HUES64 (cell line): ENCODE measurements around the gene CUEDC1.

ENCODE experiments used
- H3K27ac ChIP-seq: 2 replicates; pipeline ENCODE4 v1.7.0; 2013; ENCODE audit warnings: low read depth, low read length, inconsistent platforms
- H3K27me3 ChIP-seq: 2 replicates; pipeline ENCODE4 v1.6.1; 2013; ENCODE audit warnings: mild to moderate bottlenecking, low read length; ENCODE audit not compliant: insufficient read depth
- H3K36me3 ChIP-seq: 2 replicates; pipeline ENCODE4 v1.6.1; 2013; ENCODE audit warnings: mild to moderate bottlenecking, low read length; ENCODE audit not compliant: insufficient read depth
- H3K4me1 ChIP-seq: 2 replicates; pipeline ENCODE4 v1.6.1; 2013; ENCODE audit warnings: mild to moderate bottlenecking, low read length, moderate library complexity; ENCODE audit not compliant: insufficient read depth
- H3K4me3 ChIP-seq: 2 replicates; pipeline ENCODE4 v1.5.1; 2013; ENCODE audit warnings: mild to moderate bottlenecking, low read length, moderate library complexity
- H3K9ac ChIP-seq: 2 replicates; pipeline ENCODE4 v1.6.1; 2013; ENCODE audit warnings: mild to moderate bottlenecking, low read depth, low read length
- H3K9me3 ChIP-seq: 2 replicates; pipeline ENCODE4 v1.6.1; 2013; ENCODE audit warnings: low read depth, low read length; ENCODE audit not compliant: insufficient read depth
- WGBS: fragments of 150-250, 120-280 bp; methylation state at CpG from one replicate; pipeline ENCODE4 v1.1.7; 2013; ENCODE audit warnings: missing lambda C conversion rate; 5-methylcytosine and 5-hydroxymethylcytosine counted together

Gene CUEDC1

DNA sequence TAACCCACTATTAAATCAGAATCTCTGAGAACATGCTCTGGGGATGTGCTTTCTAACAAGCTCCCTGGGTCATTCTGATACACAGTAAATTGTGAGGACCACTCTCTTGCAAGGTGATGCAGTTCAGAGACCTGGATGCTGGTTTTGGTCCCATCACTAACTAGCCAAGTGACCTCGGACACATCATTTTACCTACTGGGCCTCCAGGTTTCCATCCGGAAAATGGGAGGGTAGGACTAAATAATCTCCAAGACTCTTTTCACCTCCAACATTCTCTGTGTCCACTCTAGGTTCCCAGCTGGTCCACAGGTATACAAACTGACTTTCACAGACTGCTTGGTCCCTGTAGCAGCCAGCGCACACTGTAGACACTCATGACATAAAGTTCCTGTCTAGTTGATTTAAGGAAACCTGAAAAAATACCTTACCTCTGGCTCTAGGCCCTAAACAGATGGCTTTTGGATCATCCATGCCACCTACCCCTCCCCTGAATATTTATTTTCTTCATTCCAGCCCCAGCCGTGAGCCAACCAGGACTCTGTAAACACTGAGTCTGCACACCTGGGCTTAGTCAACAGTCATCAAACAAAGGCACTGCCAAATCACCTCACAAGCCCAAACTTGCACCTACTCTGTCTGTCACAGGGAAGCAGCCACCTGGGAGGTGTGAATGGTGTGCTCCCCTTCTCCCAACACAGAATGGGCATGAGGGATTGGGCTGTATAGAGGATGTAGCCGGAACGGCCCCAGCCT lies 54.0 kb downstream of the CUEDC1 start:
- Histone ChIP-seq H3K27ac (no peak overlapping the region), H3K9ac (no peak overlapping the region), H3K27me3 (no peaks in the 10 kb centered on the region), H3K9me3 (no peaks in the 10 kb centered on the region), H3K36me3 (no peaks in the 10 kb centered on the region), H3K4me3 (no peak overlapping the region), H3K4me1 (peaks cover 43% of the 10 kb centered on the region)
- 85% methylated on average over 6 of the region's 6 CpGs for WGBS

DNA sequence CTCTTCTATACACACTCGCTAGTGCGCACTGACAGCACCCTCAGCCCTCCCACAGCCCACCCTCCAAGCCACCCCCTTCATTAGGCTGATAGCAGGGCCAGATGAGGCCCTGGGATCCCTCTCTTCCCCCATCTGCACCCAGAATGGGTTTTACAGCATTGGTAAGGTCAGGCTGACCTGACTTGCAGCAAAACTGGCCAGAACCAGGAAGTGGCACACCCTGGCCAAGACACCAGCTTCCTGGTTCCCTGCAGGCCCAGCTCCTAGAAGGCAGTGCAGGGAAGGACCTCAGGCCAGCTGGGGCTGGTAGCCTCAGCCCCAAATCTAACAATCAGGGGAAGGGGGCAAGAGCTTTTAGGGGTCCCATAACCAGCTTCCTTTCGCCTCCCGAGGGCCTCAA lies 55.4 kb downstream of the CUEDC1 start:
- peaks cover 35% of the 10 kb centered on the region for H3K4me1 ChIP-seq
- no peak overlapping the region for H3K9ac ChIP-seq
- no peaks in the 10 kb centered on the region for H3K27me3 ChIP-seq
- 98% methylated on average over 4 of the region's 4 CpGs for WGBS
- no peaks in the 10 kb centered on the region for H3K9me3 ChIP-seq
- no peaks in the 10 kb centered on the region for H3K36me3 ChIP-seq
- H3K4me3 ChIP-seq, result no peak overlapping the region
- no peak overlapping the region for H3K27ac ChIP-seq

- Histone ChIP-seq H3K27me3 (no peaks in the 10 kb centered on the region), H3K36me3 (no peaks in the 10 kb centered on the region), H3K9me3 (no peaks in the 10 kb centered on the region), H3K9ac (no peak overlapping the region), H3K4me3 (no peak overlapping the region), H3K27ac (peak overlapping the region; percentile 51), H3K4me1 (peaks cover 30% of the 10 kb centered on the region)
- 79% methylated on average over 8 of the region's 8 CpGs for WGBS
Observed at GRCh38 chr17:57899391-57899790, 55.8 kb downstream of the CUEDC1 start.

DNA sequence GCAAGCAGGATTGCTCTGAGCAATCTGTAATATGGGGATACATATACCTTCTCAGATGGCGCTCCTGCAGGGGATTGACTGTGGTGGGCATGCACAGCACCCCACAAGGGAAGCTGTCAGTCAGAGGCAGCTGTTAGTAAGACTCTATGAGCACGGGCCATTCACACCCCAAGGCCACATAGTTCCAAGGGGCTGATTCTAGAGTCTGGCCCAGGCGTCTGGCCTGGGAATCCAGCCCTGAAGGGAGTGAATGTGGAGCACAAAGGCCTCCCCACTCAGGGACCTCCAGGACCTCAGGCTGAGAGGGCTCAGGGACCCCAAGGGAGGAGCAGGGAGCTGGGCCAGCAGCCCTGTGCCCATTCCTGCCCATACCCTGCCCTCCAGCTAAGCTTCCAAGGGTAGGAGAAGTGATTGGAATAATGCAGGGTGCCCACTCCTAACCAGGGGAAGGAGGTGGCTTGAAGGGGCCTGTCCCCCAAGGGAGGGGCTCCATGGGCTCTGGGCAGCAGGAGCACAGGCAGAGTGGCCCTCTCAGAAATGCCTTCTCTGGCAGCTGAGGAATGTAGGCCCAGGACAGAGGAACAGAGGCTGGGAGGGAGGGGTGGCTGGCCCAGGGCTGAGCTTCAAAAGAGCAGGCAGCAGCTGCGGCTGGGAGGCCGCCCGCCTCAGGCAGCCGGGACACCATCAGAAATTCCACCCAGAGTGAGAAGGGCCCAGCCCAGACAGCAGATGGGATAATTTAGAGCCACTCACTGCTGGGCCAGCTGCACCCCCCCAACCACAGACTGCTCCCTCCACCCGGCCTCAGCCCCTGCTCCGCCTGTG lies 56.5 kb downstream of the CUEDC1 start:
- Histone ChIP-seq H3K27me3 (no peaks in the 10 kb centered on the region), H3K4me3 (no peak overlapping the region), H3K27ac (peak overlapping the region; percentile 82), H3K9ac (peak overlapping the region; percentile 53; the same call in 1 of the 2 replicates), H3K9me3 (no peaks in the 10 kb centered on the region), H3K4me1 (peaks cover 25% of the 10 kb centered on the region), H3K36me3 (no peaks in the 10 kb centered on the region)
- WGBS, result 54% methylated on average over 9 of the region's 9 CpGs

- Histone ChIP-seq H3K4me3 (no peak overlapping the region), H3K4me1 (peaks cover 28% of the 10 kb centered on the region), H3K9me3 (no peaks in the 10 kb centered on the region), H3K27me3 (no peaks in the 10 kb centered on the region), H3K27ac (no peak overlapping the region), H3K36me3 (no peaks in the 10 kb centered on the region), H3K9ac (no peak overlapping the region)
- WGBS, result 93% methylated on average over 8 of the region's 8 CpGs
Observed at GRCh38 chr17:57895382-57896060, 59.7 kb downstream of the CUEDC1 start.

GRCh38 chr17:57894848-57895247 lies 60.4 kb downstream of the CUEDC1 start:
- 85% methylated on average over 1 of the region's 1 CpG for WGBS
- Histone ChIP-seq H3K36me3 (no peaks in the 10 kb centered on the region), H3K27ac (no peak overlapping the region), H3K27me3 (no peaks in the 10 kb centered on the region), H3K9me3 (no peaks in the 10 kb centered on the region), H3K4me1 (peaks cover 28% of the 10 kb centered on the region), H3K9ac (no peak overlapping the region), H3K4me3 (no peak overlapping the region)

GRCh38 chr17:57892820-57893595 lies 62.2 kb downstream of the CUEDC1 start:
- Histone ChIP-seq H3K9ac (peak overlapping the region; percentile 11), H3K36me3 (no peaks in the 10 kb centered on the region), H3K4me3 (no peak overlapping the region), H3K4me1 (peaks cover 15% of the 10 kb centered on the region), H3K9me3 (no peaks in the 10 kb centered on the region), H3K27ac (peak overlapping the region; percentile 74), H3K27me3 (no peaks in the 10 kb centered on the region)
- WGBS, result 42% methylated on average over 16 of the region's 16 CpGs

GRCh38 chr17:57892146-57892819 lies 62.9 kb downstream of the CUEDC1 start:
- H3K27ac ChIP-seq, result peak overlapping the region; percentile 74
- 54% methylated on average over 6 of the region's 6 CpGs for WGBS
- H3K9me3 ChIP-seq, result no peaks in the 10 kb centered on the region
- H3K9ac ChIP-seq, result peak overlapping the region; percentile 11
- H3K4me1 ChIP-seq, result peaks cover 12% of the 10 kb centered on the region
- no peaks in the 10 kb centered on the region for H3K36me3 ChIP-seq
- no peaks in the 10 kb centered on the region for H3K27me3 ChIP-seq
- H3K4me3 ChIP-seq, result no peak overlapping the region

DNA sequence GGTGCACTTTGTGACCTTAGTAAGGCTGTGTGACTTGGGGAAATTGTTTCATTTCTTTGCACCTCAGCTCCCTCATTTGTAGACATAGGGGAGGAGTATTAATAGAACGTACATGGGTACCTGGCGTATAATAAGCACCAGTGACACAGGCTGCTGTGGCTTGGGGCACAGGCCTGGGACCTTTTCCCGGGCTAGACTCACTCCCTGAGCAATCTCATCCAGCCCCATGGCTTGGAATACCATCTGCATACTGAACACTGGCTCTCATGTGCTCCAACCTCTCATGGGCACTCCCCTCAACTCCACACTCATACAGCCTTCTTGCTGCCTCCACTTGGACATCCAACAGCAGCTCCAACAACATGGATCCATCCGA lies 64.4 kb downstream of the CUEDC1 start:
- H3K27ac ChIP-seq, result no peak overlapping the region
- H3K9me3 ChIP-seq, result no peaks in the 10 kb centered on the region
- H3K36me3 ChIP-seq, result no peaks in the 10 kb centered on the region
- no peak overlapping the region for H3K9ac ChIP-seq
- no peaks in the 10 kb centered on the region for H3K27me3 ChIP-seq
- H3K4me1 ChIP-seq, result peaks cover 12% of the 10 kb centered on the region
- H3K4me3 ChIP-seq, result no peak overlapping the region
- WGBS, result 96% methylated on average over 4 of the region's 4 CpGs
